ENCODE data around the gene NEUROD2.

The NEUROD2 gene

GRCh38 chr17:39573447-39574298 is 34.0 kb downstream of the NEUROD2 start (continued):
- TF ChIP-seq ZNF112 (tag by site-specific recombination; IDR thresholded peaks at IDR 0.05) = no peak
- TF ChIP-seq ZNF239 (tag by site-specific recombination; IDR thresholded peaks at IDR 0.05) = no peak
- 0 out of 2 replicates have a peak, but pooled peaks have one; percentile 39 for TF ChIP-seq ZNF596 (tag by site-specific recombination; IDR thresholded peaks at IDR 0.05)
- TF ChIP-seq GLI2 (tag by site-specific recombination; IDR thresholded peaks at IDR 0.05; ENCODE audit: borderline replicate concordance, low read depth) = no peak
- TF ChIP-seq ZNF16 (tag by site-specific recombination; IDR thresholded peaks at IDR 0.05; ENCODE audit: low read depth) = no peak
- TF ChIP-seq ZNF544 (tag by site-specific recombination; IDR thresholded peaks at IDR 0.05) = no peak
- TF ChIP-seq ZNF18 (tag by site-specific recombination; IDR thresholded peaks at IDR 0.05) = no peak
- no peak; the same call in 1 of the 2 replicates for TF ChIP-seq ZBTB11 (tag by site-specific recombination; conservative IDR thresholded peaks at IDR 0.05; ENCODE audit: low read depth)
- no peak for TF ChIP-seq ZNF830 (tag by site-specific recombination; IDR thresholded peaks at IDR 0.05; ENCODE audit: low read depth)
- peak; percentile 98 for TF ChIP-seq ZFHX2 (tag by site-specific recombination; conservative IDR thresholded peaks at IDR 0.05)
- TF ChIP-seq ZNF214 (tag by site-specific recombination; IDR thresholded peaks at IDR 0.05; ENCODE audit: borderline replicate concordance) = no peak
- peak; percentile 96 for TF ChIP-seq ZBTB17 (tag by site-specific recombination; IDR thresholded peaks at IDR 0.05)
- TF ChIP-seq ZNF24 (tag by site-specific recombination; IDR thresholded peaks at IDR 0.05) = 0 out of 2 replicates have a peak, but pooled peaks have one; percentile 20
- TF ChIP-seq ZNF184 (tag by site-specific recombination; IDR thresholded peaks at IDR 0.05) = peak; percentile 55; the same call in 1 of the 2 replicates
- peak; percentile 77 for TF ChIP-seq KLF17 (tag by site-specific recombination; IDR thresholded peaks at IDR 0.05)
- no peak for TF ChIP-seq BCL6B (tag by site-specific recombination; IDR thresholded peaks at IDR 0.05)
- no peak for TF ChIP-seq ELK4 (IDR thresholded peaks at IDR 0.05; ENCODE audit: borderline replicate concordance, low read depth, low read length)
- 0 out of 2 replicates have a peak, but pooled peaks have one; percentile 54 for TF ChIP-seq KLF10 (tag by site-specific recombination; IDR thresholded peaks at IDR 0.05)
- peak; percentile 93 for TF ChIP-seq ZNF610 (tag by site-specific recombination; IDR thresholded peaks at IDR 0.05; ENCODE audit: borderline replicate concordance)
- TF ChIP-seq ZNF391 (tag by site-specific recombination; IDR thresholded peaks at IDR 0.05; ENCODE audit: borderline replicate concordance, low read depth) = peak; percentile 53; the same call in 1 of the 2 replicates
- TF ChIP-seq RBAK (tag by site-specific recombination; IDR thresholded peaks at IDR 0.05) = no peak
- TF ChIP-seq ZNF701 (tag by site-specific recombination; IDR thresholded peaks at IDR 0.05) = no peak
- TF ChIP-seq ZNF202 (tag by site-specific recombination; IDR thresholded peaks at IDR 0.05; ENCODE audit: borderline replicate concordance) = no peak
- TF ChIP-seq ZNF518A (tag by site-specific recombination; conservative IDR thresholded peaks at IDR 0.05; ENCODE audit: low read depth) = no peak
- peak; percentile 21; the same call in 1 of the 2 replicates for TF ChIP-seq SP7 (tag by site-specific recombination; IDR thresholded peaks at IDR 0.05)

All from HEK293 (cell line).